HG03378 (cell line): ENCODE data around the gene ARHGEF7.

ENCODE experiments used
- ATAC-seq: cut with Tn5 transposase; IDR thresholded peaks from one replicate; pipeline ENCODE4 v1.9.1; 2021; ENCODE audit warnings: mild to moderate bottlenecking, moderate library complexity; ENCODE audit not compliant: unreplicated experiment

The ARHGEF7 gene

DNA sequence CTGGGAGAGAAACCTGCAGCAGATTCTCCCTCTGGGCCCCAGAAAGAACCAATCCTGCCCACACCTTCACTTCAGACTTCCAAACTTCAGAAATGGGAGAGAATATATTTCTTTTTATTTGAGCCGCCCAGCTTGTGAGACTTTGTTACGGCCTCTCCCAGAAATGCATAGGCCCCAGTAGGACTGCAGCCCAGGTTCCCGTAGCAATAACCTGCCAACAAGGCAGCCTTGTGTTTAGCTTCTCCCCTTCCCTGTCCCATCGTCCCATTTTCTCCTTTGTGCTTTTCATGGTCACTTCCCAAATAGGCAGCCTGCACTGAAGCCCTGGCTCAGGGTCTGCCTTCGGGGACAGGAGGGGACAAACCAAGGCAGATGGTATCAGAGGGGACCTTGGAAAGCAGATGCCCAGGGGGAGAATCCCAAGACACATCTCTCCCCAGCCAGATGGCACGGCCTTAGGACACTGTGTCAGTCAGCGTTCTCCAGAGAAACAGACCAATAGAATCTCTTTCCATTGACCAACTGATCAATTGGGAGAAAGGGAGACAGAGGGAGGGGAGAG lies 3.7 kb upstream of the ARHGEF7 start:
- no peak for ATAC-seq

GRCh38 chr13:111112196-111112595 lies 2.9 kb upstream of the ARHGEF7 start:
- no peak for ATAC-seq

DNA sequence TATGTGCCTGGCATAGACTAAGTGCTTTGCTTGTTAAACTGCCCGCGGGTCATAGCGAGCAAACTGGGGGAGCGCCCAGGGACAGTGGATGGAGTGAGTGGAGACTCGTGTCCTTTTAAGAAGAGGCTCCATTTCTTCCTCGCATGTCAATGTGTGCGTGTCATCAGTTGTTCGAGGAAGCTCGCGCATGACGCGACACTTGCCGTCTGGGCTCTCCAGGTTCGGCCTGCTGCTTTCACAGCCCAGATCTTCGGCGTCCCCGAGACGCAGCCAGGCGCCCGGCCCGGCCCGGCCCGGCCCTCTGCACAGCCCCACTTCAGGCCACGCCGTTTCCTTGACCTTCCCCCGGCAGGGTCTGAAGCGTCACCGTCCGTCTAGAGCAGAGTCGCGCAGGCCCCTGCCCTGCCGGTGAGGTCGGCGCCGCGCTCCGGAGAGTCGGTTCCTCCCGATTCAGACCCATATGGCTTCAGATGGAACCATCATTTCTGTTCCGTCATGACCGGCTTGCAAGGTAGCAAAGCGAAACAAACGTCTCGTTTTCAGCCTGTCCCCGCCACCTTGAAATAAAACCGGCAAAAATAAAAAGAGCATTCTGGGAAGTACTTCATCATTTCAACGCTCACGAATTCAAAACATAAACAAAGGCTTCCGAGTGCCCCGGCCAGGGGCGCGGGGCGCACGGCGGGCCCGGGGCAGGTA lies 599 bp upstream of the ARHGEF7 start:
- ATAC-seq: no peak

- ATAC-seq: no peak
Measured at GRCh38 chr13:111115965-111116521, 933 bp downstream of the ARHGEF7 start.

DNA sequence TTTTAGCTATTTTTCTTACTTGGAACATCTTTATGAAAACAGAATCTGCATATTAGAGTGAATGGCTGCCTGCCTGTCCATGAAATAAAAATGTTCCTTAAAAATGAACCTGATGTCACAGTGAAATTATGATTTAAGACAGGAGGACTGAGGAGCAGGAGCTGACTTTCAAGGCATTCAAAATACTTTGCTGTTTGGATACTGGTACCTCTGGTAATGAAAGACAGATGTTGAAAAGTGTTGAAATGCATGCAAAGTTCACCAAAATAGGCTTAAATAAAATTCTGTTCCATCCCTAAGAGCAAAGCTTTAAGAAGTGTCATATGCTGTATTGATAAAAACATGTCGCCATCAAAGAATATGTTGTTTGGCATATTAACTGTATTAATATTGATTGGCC lies 1.7 kb downstream of the ARHGEF7 start:
- no peak for ATAC-seq

DNA sequence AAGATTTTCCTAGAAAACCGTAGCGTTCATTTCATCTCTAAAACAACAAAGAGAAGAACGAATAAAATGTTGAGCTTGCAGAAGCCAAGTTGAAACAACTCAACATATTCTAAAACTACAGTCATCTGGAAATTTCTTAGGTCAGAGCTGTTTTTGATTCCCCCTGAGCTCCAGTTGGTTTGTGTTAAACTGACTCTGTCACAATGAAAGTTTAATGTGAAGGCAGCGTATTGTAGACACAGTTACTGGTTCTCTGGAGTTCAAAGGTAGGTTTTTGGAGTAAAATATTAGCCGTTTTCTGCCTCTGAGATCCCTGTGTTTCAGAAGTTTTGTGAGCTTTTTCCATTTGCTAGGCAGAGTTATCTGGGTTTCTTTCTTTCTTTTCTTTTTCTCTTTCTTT lies 2.2 kb downstream of the ARHGEF7 start:
- no peak for ATAC-seq

GRCh38 chr13:111117961-111118360 lies 2.9 kb downstream of the ARHGEF7 start:
- no peak for ATAC-seq

GRCh38 chr13:111118898-111119607 lies 3.9 kb downstream of the ARHGEF7 start:
- ATAC-seq: no peak

DNA sequence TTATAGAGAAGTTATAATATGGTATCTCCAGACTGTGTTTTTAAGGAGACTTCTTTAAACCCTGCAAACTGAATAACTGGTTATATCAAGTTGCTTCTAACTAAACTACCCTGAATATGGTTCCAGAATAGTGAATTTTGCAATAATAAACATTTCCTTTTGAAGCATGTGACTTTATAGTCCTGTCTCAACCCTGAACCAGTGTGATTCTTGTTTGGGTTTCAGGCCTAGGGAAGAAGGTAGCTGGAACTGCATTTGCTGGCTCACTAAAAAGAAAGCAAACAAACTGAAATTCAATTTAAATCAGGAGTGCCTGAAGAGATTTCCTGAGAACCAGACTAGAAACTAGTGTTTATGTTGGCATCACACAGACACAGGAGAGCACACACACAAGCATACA lies 4.9 kb downstream of the ARHGEF7 start:
- no peak for ATAC-seq

GRCh38 chr13:111120422-111120821 lies 5.3 kb downstream of the ARHGEF7 start:
- no peak for ATAC-seq

DNA sequence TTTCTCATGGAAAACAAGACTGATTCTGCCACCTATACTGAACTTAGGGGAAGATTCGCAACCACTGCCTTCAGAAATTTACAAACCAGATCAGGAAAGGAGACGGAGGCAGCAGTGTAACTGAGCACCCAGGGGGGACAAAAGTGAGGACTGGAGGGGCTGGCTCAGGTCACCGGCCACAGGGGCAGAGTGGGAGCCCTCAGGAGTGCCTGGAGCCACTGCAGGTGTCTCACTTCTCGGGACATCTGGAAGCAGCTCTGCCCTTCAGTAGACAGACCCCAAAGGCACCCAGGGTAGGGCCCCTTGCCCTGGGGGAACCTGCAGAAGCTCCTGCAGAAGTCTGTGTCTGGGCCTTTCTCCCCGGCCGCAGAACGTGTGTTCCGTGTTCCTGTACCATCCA lies 5.8 kb downstream of the ARHGEF7 start:
- no peak for ATAC-seq

DNA sequence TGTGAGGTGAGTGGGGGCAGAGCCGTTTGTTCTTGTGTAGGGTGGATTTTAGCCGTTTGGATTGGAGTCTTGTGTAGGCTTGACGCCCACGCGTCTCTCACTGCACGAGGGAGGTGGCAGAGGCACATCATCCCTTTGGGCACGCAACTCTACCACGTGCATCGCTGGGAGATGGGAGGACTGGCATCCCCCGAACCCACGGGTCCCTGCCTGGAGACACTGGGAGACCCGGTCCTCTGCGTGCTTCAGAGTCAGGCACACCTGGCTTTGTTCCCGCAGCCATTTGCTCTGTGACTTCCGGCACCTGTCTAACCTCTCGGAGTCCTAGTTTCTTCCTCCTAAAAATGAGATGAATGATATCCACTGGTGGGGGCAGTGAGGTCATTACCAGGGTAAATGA lies 6.4 kb downstream of the ARHGEF7 start:
- ATAC-seq: no peak

DNA sequence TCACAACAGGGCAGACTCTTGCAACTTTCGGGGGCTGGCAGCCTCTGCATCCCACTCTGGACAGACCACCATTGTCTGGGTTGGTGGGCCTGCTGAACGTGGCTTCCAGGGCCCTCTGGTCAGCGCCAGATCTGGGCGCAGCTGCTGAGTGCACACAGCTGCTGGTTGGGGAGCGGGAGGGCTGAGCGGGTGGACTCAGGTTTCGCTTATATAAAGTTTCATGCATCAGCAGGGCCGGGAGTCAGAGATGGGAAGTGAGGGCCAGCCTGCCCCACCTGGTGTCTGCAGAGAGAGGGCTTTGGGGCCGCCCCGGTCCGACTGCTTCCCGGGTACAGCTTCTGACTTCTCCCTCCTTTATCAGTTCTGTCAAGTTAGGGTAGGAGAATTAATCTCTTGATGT lies 6.9 kb downstream of the ARHGEF7 start:
- ATAC-seq: no peak

DNA sequence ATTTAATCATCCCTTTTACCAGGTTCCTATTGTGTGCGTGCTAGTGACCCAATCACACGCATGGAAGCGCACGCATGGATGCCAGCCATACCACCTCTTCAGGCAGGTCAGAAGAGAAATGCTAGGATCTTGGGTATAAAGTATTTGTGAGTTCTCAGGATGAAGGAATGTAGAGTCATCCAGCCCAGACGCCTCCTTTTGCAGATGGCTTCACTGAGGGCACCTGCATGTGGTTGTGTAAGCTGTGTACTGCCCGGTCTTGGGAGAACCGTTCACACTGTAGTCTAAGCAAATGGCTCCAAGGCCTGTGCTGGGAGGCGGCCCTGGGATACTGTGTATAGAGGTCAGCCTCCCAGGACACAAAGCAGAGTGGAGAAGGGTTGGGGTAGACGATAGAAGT lies 7.5 kb downstream of the ARHGEF7 start:
- ATAC-seq: no peak

- no peak for ATAC-seq
Measured at GRCh38 chr13:111123221-111123620, 8.1 kb downstream of the ARHGEF7 start.

GRCh38 chr13:111123649-111124048 lies 8.5 kb downstream of the ARHGEF7 start:
- no peak for ATAC-seq

GRCh38 chr13:111126509-111126908 lies 11.4 kb downstream of the ARHGEF7 start:
- no peak for ATAC-seq

GRCh38 chr13:111129465-111130115 lies 14.5 kb downstream of the ARHGEF7 start:
- peak; percentile 100 for ATAC-seq

DNA sequence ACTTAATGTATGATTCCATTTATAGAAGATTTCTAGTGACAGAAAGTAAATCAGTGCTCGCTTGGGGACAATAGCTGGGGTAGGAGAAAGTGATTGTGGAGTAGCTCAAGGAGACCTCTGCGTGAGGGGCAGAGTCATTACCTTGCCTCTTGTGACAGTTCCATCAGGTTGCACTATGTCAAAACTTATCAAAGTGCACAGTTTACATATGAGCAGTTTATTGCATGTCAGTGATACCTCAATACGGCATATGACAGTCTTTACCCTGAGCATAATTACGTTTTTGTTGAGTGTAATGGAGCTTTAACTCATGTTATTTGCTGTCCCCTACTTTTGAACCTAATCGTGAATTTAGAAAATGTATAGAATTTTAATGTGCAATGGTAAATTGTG lies 15.0 kb downstream of the ARHGEF7 start:
- no peak for ATAC-seq

DNA sequence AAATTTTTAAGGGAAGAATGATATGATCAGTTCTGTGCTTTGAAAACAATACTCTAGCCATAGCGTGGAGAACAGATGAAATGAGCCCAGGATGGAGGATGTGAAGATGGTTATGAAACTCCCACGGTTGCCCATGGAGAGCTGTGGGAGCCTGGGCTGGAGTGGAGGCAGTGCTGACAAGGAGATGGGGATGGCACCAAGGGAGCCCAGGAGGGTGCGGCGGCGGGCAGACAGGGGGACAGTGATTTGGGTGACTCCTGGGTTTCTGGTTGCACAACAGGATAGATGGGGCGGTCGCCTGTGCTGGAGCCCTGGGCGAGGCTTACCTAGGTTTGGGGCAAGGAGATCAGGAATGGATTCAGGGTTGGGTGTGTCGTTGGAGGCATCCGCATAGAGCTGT lies 15.9 kb downstream of the ARHGEF7 start:
- no peak for ATAC-seq

- ATAC-seq: no peak
Measured at GRCh38 chr13:111131611-111132010, 16.5 kb downstream of the ARHGEF7 start.

DNA sequence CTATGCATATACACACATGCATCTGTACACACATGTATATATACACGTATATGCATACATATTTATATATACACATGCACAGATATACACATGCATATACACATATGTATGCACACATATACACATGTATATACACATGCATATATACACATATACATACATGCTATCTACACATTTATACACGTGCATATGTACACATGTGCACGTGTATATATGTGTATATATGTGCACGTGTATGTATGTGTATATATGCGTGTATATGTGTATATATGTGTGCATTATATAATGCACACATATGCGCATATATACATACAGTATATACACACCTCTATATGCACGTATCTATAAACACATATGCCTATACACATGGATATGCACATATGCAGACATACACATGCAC lies 17.8 kb downstream of the ARHGEF7 start:
- no peak for ATAC-seq
